ENCODE data around the gene MTF1.
"Not testable (repeated sequence)": the region's sequence is repeated elsewhere in the genome, so short reads cannot be mapped to it uniquely, and the experiment has no call there.

The MTF1 gene
- 21.2 to 22.2 reads per million in 2 donors for total RNA-seq

DNA sequence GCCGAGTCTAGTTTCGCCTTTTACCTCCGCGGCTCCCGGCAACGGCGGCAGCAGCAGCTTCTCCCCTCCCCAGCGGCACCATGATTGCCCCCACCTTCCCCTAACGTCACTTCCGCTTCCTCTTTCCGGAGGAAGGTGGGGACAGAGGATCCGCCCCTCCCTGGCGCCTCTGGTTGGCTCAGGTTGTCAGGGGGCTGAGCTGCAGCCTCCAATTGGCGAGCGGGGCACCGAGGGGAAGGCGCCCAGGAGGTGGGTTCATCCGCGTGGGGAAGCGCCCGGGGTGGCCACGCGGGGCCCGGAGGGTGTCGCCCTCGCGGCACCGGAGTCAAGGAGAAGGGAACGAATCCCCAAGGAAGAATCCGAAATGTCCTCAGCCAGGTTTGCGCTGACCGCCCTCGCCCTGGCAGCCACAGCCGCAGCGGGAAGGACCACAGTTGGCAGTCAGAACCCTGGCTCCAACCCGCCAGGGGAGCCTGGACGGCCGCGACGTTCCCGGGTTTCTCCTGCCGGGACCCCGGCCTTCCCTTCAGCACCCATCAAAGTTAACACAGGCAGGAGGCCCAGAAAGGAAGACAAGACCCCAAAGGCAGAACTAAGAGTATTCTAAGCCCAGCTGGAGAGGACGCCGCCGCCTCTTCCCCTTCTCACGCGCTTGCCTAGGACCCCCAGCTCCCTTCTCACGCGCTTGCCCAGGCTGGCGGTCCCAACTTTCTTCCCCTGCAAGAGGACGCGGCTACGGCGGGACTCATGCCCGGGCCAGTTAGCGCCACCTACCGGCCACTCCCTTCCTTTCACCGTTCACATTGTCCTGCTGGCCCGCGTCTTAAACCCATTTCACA, at the start of gene MTF1:
Gene MTF1, minus strand, starts transcription at position 86 of the 839 bp plus-strand sequence. CDS start 1,934 bp downstream, outside the sequence.
- DNase-seq = peak; percentile 91 to 98 (median 95)

DNA sequence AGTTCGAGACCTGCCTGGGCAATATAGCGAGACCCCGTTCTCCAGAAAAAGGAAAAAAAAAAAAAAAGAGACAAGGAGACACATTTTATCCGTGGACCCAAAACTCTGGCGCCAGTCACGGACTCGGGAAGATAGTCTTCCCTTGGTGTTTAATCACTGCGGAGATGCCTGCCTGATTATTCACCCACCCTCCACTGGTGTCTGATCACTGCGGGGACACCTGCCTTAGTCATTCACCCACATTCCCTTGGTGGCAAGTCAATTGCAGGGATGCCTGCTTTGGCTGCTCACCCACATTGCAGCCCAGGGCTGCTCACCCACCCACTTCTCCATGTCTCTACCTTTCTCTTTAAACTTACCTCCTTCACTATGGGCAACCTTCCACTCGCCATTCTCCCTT, 49.1 kb upstream of the MTF1 start:
- DNase-seq = not testable (repeated sequence)

DNA sequence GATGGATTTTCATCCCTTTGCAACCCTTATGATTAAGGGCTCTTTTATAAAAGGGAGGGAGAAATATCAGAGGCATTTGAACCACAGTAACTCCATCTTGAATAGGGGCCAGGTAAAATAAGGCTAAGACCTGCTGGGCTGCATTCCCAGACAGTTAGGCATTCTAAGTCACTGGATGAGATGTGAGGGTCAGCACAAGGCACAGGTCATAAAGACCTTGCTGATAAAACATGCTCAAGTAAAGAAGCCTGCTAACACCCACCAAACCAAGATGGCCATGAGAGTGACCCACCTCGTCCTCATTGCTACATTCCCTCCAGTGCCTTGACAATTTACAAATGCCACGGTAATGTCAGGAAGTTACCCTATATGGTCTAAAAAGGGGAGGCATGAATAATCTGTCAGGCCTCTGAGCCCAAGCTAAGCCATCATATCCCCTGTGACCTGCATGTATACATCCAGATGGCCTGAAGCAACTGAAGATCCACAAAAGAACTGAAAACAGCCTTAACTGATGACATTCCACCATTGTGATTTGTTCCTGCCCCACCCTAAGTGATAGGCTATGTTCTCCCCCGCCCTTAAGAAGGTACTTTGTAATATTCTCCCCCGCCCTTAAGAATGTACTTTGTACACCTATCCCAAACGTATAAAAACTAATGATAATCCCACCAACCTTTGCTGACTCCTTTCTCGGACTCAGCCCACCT, 48.2 kb upstream of the MTF1 start:
- DNase-seq = not testable (repeated sequence)

DNA sequence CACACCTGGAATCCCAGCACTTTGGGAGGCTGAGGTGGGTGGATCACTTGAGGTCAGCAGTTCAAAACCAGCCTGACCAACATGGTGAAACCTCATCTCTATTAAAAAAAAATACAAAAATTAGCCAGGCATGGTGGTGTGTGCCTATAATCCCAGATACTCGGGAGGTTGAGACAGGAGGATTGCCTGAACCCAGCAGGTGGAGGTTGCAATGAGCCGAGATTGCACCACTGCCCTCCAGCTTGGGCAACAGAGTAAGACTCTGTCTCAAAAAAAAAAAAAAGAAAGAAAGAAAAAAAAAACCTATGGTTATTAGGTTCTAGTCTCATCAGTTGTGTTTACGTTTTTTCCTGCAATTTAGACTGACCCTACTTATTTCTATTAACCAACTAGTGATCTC, 47.2 kb upstream of the MTF1 start:
- DNase-seq = not testable (repeated sequence)

DNA sequence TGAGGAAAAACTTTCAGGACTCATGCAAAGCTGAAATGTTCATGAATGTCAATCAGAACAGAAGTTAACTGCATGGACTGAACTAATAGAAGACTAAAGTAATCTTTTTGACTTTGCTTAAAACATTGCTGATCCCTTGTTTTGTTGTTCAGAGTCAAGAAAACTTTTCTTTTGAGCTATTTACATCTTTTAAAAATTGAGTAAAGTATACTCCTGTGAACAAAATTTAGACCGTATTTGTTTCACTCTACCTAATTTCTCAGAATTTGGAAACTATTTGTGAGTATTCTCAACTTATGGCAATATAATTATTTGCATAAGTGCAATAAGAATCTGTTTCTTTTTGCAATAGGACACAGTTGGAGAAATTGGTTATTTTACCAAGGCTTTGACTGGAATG, 46.3 kb upstream of the MTF1 start:
- DNase-seq = no peak

DNA sequence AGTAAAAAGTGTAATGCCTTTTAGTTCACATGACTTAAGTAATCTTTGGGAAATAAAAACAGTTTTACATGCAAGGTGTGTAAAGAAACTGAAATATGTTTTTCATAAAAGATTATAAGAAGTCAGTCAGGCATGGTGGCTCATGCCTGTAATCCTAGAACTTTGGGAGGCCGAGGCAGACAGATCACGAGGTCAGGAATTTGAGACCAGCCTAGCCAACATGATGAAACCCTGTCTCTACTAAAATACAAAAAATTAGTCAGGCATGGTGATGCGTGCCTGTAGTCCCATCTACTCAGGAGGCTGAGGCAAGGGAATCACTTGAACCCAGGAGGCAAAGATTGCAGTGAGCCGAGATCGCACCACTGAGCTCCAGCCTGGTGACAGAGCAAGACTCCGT, 44.5 kb upstream of the MTF1 start:
- not testable (repeated sequence) for DNase-seq

DNA sequence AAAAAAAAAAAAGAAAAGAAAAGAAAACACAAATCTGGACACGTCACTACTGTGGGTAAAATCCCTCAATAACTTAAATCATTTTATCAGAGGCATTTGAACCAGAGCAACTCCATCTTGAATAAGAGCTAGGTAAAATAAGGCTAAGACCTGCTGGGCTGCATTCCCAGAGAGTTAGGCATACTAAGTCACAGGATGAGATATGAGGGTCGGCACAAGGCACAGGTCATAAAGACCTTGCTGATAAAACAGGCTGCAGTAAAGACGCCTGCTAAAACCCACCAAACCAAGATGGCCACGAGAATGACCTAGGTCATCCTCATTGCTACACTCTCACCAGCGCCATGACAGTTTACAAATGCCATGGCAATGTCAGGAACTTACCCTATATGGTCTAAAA, 43.6 kb upstream of the MTF1 start:
- DNase-seq = no peak

DNA sequence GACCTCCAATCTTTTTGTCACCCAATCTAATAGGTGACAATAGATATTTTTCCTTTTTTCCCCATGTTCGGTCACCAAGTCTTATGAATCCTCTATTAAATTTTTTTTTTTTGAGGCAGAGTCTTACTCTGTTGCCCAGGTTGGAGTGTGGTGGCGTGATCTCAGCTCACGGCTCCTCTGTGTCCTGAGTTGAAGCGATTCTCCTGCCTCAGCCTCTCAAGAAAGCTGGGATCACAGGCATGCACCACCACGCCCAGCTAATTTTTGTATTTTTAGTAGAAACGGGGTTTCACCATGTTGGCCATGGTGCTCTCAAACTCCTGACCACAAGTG, 42.5 kb upstream of the MTF1 start:
- DNase-seq = no peak

DNA sequence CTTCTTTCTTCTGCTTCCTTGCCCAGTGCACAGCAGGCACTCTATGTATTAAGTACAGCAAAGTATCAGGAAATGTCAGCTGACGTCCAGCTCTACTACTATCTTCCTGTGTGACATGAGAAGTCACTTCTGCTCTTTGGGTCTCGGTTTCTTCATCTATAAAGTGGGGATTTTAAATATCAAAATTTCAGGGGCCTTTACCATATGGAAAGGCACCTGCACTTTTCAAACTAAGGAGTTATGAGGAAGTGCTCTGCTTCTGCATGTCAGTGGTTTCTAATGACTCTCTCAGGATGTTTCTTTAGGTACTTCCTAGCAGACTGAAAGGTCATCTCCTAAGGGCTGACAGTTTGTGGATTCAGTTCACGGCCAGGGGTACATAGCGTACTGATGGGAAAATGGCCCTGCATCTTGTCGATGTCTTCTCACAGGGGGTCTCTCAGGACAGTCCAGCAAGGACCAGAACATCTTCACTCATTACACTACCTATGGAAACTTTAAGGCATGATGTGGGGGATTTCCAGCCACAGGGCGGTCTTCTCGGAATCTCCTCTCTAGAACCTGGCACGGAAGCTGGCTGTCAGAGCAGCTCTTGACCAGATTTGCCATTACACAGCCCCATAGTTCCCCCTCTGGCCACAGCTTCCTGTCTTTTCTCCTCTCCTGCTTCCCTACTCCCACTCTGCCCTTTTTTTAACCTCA, 42.0 kb upstream of the MTF1 start:
- no peak for DNase-seq

DNA sequence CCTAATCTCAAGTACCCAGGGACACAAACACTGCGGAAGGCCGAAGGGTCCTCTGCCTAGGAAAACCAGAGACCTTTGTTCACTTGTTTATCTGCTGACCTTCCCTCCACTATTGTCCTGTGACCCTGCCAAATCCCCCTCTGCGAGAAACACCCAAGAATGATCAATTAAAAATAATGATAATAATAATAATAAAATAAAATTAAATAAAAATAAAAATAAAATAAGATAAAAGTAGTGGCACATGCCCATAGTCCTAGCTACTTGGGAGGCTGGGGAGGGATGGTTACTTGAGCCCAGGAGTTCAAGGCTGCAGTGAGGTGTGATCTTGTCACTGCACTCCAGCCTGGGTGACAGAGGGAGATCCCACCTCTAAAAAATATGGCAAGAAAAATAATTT, 38.2 kb upstream of the MTF1 start:
- not testable (repeated sequence) for DNase-seq

DNA sequence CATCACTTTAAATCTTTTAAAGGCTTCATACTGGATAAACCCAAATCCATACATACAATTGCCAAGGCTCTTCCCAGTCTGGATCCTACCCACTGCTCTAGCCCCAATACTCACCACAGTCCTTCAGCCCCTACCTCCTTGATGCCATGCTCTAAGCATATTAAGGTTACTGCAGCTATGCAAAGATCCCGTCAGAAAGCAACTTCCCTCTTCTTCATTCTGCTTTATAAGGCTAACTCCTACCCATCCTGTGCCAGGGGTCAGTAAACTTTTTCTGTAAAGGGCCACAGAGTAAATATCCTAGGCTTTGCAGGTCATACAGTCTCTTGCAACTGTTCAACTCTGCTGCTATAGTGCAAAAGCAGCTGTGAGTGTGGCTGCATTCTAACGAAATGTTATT, 34.3 kb upstream of the MTF1 start:
- no peak for DNase-seq

DNA sequence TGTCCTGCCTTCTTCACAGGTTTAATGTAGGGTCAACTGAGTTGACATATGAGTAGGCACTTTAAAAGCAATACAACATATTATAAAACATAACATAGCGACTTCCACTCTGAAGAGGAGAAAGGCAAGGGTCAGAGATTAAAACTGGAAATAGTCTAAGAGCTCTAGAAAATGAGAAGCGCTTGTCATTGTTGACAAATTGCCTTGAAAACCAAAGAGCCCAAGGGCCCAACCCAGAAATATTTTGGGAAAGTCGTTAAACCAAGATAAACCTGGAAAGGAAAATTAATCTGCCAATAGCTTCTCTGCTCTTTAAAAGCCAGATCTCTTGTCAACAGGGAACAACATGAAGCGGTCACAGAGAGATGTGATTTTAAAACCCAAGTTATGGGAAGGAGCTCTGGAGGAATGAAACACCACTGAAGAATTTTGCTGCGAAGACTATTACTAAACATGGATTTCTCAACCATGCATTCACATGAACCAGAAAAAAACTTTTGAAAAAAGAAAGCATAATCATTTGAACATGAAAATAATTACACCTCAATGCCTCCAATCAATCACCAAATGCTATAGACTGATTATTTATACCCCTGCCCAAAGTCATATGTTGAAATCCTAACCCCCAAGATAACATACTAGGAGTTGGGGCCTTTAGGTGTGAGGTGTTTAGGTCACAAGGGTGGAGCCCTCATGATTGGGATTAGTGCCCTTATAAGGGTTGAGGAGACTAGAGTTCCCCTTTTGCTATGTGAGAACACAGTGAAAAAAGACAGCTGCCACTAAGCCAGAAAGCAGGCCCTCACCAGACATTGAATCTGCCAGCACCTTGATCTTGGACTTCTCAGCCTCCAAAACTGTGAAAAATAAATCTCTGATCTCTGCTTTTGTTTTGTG, 33.0 kb upstream of the MTF1 start:
- no peak for DNase-seq

DNA sequence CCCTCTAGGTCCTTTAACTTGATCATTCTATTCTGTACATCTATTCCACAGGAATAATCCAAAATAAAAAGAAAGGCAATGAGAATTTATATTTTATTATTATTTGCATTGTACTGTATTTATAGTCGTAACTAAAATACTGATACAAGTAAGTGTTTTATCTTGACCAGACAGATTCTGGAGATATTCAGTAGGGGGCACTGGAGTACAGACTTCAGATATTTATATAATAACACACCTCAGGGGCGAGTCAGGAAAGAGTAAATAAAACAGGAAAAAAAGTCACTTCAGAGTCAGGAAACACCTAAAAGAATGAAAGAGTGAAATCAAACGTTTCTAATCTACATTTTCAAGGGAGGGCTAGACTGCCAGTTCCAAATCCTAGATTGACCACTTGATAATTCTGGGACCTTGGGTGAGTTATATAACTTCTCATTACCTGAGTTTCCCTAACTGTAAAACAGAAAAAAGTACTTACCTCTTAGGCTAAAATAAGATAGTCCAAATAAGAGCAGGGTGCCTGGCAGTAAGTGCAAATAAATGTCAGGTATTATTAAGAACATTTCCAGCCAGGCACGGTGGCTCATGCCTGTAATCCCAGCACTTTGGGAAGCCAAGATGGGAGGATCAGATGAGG, 31.1 kb upstream of the MTF1 start:
- DNase-seq = peak in 2 of 5 experiments; percentile 26 to 38

DNA sequence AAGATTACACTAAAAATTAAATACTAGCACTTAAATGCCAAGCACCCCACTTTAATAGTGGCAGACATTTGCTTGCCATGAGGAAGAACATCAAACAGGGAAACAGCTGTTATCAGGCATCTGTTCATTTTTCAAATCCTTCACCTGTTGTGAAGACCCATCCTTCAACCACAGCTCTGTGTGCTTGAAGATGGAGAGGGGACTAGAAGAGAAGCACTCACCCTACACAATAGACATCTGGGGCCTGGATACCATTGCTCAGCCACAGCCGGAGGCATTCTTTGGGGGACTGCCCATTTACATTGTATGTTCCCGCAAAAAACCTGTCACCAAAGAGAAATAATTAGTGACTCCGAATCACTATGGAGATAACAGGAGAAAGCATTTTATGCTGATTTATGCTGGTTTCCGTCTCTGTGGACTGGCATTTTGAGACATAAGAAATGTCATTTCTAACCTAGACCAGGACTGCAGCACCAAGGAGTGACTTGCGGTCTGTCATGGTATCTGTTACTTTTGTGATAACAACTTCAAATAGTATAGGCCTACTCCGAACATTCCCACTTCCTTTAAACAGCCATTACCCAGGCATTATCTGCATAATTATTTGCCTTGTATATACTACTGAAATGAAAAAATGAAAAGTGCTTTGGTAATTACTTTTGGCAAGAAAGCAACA, 28.8 kb upstream of the MTF1 start:
- DNase-seq = no peak

DNA sequence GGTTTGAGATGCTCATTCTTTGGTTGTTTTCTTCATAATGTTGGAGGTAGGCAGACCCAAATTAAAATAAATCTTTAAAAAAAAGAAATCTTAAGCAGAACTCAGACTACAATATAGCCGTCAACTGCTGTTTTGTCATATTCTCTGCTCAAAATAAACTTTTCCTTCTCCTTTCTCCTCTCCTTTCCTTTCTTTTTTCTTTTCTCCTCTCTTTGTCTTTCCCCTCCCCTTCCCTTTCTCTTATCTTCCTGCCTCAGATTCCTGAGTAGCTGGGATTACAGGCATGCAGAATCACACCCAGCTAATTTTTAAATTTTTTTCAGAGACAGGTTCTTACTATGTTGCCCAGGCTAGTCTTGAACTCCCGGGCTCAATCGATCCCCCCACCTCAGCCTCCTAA, 24.8 kb upstream of the MTF1 start:
- no peak for DNase-seq

DNA sequence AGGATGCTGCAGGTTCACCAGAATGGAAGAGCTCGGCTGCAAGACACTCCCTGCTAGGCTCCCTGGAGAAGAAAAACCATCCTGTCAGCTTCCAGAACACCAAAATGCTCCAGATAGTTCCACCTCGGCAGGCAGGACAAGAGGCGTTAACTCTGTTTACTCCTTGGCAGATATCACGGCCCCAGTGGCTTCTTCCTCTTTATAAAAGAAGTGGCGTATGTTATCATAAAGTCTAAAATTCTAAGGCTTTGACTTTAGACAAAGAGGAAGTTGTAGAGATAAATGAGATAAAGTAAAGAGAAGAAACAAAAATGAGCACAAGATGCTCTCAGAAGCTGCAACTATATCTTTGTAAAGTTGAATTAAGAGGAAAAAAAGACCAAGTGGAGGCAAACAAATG, 24.3 kb upstream of the MTF1 start:
- DNase-seq = no peak

DNA sequence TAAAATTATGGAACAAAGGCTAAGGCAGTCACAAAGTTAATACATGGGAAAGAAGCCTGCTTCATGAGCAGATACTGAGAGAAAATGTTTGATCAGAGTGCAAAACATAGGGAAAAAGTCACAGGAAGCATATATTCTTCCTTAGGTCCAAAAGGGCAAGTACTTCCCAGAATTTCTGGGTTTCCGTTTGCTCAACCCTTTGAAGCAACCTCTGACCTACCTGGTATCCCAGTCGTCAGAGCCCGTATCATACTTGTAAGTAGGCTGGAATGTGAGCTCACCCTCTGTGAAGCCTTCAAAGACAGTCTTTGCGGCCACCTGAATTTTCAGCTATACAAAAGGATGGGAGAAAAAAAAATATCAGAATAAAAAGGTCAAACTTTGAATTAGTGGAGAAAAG, 20.5 kb upstream of the MTF1 start:
- no peak for DNase-seq

DNA sequence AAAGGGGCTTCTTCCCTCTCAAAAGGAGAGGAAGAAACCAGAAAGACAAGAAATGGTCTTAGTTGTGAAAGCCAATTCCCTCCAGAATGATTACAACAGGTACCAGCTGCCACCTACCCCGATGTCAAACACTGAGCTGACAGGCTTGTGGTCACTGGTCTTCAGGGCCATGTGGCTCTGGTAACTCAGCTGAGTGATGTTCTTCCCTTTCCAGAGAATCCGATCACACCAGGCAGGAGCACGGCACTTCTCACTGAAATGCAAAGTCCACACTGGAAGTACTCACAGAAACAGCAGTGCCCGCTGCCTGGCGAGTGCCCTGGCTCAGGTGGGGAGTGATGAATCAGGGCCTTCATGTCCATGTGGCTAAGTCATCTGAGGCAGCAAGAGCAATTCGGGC, 18.7 kb upstream of the MTF1 start:
- no peak for DNase-seq

DNA sequence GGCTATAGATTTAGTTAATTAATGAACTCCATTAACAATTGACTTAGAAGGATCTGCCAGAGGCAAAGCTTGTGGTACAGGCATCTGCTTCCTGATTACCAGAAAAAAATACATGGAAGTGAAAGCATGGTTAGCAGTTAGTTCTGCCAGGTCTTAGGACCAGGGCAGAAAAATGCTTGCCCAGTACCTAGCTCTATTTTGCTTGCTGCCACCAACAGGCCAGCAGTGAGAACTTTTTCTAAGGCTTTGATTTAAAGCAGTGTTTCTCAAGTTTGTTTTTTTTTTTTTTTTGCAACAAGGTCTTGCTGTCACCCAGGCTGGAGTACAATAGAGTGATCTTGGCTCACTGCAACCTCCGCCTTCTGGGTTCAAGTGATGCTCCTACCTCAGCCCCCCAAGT, 16.4 kb upstream of the MTF1 start:
- no peak for DNase-seq

DNA sequence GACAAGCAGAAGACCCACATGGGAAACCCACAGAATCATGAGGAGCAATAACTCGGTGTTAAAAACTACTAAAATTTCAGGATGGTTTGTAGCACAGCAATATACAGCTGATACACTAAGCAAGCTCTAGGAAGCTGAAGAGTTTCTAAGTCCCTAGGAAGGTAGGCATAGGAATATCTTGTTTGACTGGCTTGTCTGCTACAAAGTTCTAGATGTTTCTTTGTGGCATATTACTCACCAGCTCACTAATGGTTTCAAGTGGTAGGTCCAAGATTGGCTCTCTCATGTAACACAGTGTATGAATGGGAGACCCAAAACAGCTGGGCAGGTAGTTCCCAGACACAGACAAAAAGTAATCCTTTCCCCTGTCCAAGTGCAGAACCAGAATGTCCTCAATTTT, 13.3 kb upstream of the MTF1 start:
- DNase-seq = no peak

DNA sequence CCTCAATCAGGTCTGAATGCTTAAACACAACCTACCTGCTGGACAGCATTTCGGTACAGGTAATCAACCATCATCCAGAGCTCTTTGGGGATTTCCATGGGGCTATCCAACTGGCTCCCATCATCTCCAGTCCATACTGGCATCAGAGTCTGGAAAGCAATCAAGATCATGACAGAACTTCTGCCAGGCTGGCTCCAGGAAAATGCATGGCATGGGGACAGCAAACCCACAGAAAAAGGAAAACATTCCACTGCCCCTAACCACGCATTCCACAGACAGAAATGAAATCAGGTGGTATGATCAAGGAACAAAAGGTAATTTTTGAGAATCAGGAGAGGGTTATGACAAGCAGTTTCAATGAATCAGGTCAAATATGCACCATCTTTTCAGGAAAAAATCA, 9.1 kb upstream of the MTF1 start:
- no peak for DNase-seq

DNA sequence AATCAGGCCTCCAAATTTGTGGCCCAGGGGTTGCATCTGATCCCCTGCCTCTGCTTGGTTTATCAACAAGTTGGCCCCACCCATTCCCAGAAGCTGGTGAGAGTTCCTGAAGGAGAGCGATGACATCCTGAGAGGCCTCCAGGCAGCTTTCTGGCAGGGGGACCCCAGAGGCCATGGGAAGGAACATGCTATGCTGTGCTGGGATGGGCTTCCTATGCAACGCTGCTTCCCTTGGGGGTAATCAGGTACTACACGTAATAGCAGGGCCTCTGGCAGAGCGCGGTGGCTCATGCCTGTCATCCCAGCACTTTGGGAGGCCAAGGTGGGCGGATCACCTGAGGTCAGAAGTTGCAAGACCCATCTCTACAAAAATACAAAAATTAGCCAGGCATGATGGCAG, 8.4 kb upstream of the MTF1 start:
- no peak for DNase-seq

Measured in T-helper 2 cell (primary cell).